GM18867 (cell line): Measurements from ENCODE around the gene ENDOG.
A peak's percentile ranks its signal among the peaks of the same experiment; 100 is the strongest.
"Not testable (repeated sequence)": the region's sequence is repeated elsewhere in the genome, so short reads cannot be mapped to it uniquely, and the experiment has no call there.

Experiments
- ATAC-seq: cut with Tn5 transposase; IDR thresholded peaks from one replicate; pipeline ENCODE4 v1.9.1; 2021; ENCODE audit warnings: mild to moderate bottlenecking, moderate library complexity; ENCODE audit not compliant: unreplicated experiment

Gene ENDOG

DNA sequence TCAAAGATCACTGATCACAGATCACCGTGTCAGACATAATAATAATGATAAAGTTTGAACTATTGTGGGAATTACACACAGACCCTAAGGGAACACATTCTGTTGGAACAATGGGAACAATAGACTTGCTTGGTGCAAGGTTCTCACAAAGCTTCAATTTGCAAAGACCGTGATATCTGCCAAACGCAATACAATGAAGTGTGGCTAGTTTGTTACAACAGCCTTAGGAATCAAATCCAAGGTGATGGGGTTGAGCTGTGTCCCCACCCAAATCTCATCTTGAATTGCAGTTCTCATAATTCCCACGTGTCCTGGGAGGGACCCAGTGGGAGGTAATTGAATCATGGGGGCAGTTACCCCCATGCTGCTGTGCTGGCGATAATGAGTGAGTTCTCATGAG, 42.6 kb downstream of the ENDOG start:
- ATAC-seq: no peak

DNA sequence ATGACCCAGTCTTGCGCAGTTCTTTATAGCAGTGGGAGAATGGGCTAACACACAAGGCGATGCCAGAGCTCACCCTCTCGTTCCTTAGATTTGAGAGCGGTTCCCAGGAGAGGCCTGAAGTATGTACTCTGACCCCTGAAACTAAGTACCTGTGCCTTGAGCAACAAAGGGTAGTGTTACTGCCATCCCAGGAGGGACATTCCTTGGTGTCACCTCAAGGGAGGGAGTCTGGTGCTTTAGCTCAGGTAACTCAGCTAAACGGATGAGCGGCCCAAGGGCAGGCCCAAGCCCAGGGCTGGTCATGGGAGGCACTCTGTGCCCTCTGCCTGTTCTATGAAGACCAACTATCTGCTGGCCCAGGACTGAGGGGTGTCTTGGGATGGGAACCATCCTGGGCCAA, 43.2 kb downstream of the ENDOG start:
- no peak for ATAC-seq

DNA sequence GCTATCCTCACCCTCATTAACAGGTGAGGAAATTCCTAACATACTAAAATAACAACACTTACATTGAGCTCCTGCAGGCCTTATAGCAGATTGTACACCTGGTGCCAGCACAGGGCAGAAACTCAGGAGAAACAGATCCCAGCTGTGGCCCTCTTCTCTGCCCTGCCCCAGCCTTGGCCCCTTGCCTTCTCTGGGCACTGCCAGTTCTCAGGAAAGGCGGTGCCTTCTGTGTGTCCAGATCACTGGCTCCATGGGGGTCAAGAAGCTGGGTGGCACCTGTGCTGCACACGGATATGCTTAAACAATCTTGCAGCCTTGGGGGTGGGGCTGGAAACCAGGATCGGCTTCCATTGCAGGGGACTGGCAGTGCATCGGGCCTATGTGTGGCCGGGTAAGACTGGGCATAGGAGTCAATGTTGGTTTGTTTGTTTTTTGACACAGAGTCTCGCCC, 44.1 kb downstream of the ENDOG start:
- ATAC-seq: no peak

DNA sequence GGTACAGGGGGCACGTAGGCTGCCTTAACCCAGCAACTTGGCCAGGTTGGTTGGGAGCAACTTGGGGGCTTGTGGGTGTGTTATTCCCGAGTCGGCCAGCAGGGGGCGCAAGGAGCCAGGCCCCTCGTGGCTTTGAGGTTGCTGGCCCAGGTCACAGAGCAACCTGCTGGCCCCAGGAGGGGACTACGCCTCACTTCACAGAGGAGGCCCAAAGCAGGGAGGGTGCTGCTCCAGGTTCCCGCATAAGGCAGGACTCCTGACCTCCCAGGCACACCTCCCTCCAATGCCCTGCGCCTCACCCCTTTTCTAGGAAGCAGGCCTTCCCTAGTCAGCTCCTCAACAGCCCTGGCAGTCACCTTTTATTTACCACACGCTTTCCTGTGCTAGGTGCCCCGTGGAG, 45.3 kb downstream of the ENDOG start:
- peak; percentile 54 for ATAC-seq

DNA sequence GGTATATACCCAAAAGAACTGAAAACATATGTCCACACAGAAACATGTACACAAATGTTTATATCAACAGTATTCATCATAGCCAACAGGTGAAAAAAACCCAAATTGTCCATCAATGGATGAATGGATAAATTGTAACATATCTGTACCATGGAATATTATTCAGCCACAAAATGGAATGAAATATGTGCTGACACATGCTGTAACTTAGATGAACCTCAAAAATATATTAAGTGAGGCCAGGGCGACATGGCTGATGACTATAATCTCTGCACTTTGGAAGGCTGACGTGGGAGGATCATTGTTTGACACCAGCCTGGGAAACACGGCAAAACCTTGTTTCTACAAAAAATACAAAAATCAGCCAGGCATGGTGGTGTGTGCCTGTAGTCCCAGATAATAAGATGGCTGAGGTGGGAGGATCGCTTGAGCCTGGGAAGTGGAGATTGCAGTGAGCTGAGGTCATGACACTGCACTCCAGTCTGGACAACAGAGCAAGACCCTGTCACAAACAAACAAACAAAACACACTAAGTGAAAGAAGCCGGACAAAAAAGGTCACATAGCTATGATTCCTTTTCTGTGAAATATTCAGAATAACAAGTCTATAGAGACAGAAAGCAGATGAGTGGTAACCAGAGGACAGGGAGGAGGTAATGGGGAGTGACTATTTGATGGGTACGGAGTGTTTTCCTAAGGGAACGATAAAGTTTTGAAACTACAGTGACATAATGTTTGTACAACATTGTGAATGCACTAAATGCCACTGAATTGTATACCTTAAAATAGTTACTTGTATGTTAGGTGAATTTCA, 52.0 kb downstream of the ENDOG start:
- ATAC-seq: no peak

DNA sequence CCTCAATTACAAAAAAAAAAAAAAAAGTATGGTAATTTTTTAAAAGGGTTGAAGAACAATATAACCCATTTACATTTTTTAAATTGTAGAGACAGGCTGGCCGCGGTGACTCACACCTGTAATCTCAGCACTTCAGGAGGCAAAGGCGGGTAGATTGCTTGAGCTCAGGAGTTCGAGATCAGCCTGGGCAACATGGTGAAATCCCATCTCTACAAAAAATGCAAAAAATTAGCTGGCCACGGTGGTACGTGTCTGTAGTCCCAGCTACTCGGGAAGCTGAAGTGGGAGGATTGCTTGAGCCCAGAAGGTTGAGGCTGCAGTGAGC, 52.6 kb downstream of the ENDOG start:
- ATAC-seq: not testable (repeated sequence)
